Stimulated activated CD8-positive, alpha-beta memory T cell treated with anti-CD3 and anti-CD28 coated beads, Interleukin-2, amount 100 ng/mL, for 1 hour (primary cell): ENCODE results near the gene BROX.

Experiments
- DNase-seq, 2 donors: peaks; one replicate each; pipeline ENCODE4 v3.0.0-alpha.2; 2020; ENCODE audit warnings: low read depth in 2 of 2

BROX gene

GRCh38 chr1:222777463-222777862, 65.1 kb downstream of the BROX start:
- no peak for DNase-seq

- DNase-seq: no peak
Observed at GRCh38 chr1:222777977-222778376, 65.6 kb downstream of the BROX start.

- no peak for DNase-seq
Observed at GRCh38 chr1:222781251-222781650, 68.9 kb downstream of the BROX start.

DNA sequence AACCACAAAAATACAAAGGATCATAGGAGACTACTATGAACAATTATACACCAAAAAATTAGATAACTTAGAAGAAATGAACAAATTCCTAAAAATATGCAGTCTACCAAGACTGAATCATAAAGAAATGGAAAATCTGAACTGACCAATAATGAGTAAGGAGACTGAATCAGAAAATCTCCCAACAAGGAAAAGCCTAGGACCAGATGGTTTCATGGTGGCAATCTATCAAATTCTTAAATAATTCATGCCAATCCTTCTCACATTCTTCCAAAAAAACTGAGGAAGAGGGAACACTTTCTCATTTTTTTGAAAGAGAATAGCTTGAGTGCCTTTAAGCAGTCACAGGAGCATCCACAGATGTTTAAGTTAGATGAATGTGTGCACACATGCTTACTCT, 70.7 kb downstream of the BROX start:
- no peak for DNase-seq

DNA sequence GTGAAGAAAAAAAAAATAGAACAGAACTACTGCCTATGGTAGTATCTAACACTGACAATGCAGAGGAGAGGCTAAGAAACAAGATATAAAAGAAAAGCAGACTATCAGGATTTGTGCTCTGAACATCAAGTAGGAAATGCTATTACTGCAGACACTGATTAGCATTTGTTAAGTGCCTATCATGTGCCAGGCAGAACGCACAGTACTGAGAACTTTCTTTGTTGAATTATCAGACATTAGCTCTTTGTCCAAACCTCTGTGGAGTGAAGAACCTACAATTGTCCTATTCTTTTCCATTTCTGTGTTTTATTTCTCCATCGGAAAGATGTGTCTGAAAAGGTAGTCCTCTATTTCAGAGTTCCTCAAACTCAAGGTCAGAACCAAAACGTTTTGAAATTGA, 72.0 kb downstream of the BROX start:
- DNase-seq: no peak
